GM23248 (cell line): ENCODE data around the gene PDGFB.

Source experiments
- EZH2 ChIP-seq: fragments of 200-600 bp; sonication (generic); IDR thresholded peaks from 2 replicates; pipeline ENCODE4 v1.6.1; 2018; ENCODE audit warnings: antibody characterized with exemption, mild to moderate bottlenecking; ENCODE audit not compliant: insufficient read depth, poor library complexity, severe bottlenecking
- EZH2phosphoT487 ChIP-seq: fragments of 200-600 bp; sonication (generic); IDR thresholded peaks from 2 replicates; pipeline ENCODE4 v1.6.1; 2018; ENCODE audit warnings: antibody characterized with exemption, moderate library complexity, mild to moderate bottlenecking, low read depth; ENCODE audit not compliant: insufficient read depth

DNA sequence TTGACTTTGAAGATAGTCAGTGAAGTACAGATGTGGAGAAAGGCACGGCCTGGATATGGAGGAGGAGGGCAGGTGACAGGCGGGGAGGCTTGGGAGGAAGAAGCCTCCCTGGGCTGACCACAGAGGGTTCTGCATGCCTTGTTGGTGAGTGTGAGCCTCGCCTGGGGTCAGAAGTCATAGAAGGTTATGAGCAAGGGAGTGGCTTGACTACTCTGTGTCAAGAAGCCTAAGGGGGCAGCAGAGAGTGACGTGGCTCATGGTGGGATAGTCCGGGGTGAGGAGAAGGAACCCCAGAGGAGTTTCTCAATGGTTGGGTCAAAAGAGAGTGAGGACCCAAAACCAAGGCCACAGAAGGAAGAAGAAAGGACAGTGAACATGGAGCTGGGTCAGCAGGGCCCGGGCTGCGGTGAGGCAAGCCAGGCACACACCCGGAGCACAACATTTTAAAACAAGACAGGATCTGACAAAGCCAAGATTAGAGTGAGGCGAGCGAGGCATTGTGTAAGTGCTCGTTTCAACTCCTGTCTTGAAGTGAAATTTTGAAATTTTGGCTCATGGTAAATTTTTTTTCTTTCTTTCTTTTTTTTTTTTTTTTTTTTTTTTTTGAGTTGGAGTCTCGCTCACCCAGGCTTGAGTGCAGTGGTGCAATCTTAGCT lies 31.9 kb downstream of the PDGFB start:
- TF ChIP-seq EZH2 (no peak), EZH2phosphoT487 (no peak)
